HG03039 (cell line): ENCODE measurements around the gene SMARCD3.

ENCODE experiments used
- ATAC-seq: cut with Tn5 transposase; IDR thresholded peaks from one replicate; pipeline ENCODE4 v1.9.1; 2021; ENCODE audit warnings: mild to moderate bottlenecking, moderate library complexity; ENCODE audit not compliant: unreplicated experiment

Gene SMARCD3

DNA sequence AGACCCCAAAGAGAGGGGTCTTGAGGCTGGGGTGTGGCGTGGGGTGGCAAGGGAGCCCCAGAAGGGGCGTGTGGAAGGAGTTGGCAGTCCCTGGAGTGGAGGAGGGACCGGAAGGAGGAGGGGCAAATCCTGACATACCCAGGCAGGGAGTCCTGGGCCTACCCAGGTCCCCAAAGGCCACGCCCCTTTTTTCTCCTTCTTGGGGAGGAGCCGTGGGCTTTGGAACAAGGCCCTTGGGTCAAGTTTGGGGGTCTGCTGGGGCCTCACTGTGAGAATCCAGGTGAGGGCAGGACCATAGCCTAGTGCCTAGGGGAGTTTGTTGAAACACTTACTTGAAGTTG lies 1.2 kb upstream of the SMARCD3 start:
- ATAC-seq: no peak

- no peak for ATAC-seq
These were observed 689 bp upstream of the SMARCD3 start for GRCh38 chr7:151249034-151249731.

DNA sequence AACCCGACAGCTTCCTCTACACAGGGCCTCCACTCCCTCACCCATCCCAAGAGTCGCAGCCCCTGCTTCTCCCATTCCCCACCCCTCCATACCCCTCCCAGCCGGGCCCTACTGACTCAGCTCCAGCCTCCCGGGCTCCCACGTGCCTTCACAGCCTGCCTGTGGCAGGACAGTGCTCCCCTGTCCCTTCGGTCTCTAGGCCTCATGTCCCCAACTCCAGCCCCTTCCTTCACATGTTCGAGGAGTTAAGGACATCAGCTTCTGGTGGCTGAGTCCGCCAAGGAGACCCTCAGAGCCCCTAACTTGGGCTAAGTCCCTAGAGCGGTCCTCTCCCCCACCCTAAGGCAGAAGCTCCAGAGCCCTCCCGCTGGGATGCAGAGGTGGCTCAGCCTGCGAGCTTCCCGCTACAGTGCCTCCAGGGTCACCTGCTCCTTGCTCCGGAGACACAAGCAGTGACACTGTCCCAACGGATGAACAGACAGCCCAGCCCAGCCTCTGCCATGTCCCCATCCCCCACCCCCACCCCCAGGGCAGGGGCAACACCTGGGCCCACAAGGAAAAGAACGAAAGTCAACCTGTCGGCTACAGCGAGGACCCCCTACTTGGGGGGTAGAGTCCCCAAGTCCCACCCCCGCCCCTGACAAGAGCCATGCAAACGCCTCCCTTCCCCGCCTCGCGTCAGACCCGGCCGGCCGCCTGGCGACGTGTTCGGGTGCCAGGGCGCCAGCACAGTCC lies 716 bp downstream of the SMARCD3 start:
- ATAC-seq: no peak

GRCh38 chr7:151246851-151247580 lies 1.5 kb downstream of the SMARCD3 start:
- ATAC-seq: no peak

GRCh38 chr7:151246102-151246850 lies 2.2 kb downstream of the SMARCD3 start:
- ATAC-seq: no peak

GRCh38 chr7:151245360-151246101 lies 3.0 kb downstream of the SMARCD3 start:
- ATAC-seq: no peak

- ATAC-seq: no peak
These were observed 3.6 kb downstream of the SMARCD3 start for GRCh38 chr7:151244841-151245346.

DNA sequence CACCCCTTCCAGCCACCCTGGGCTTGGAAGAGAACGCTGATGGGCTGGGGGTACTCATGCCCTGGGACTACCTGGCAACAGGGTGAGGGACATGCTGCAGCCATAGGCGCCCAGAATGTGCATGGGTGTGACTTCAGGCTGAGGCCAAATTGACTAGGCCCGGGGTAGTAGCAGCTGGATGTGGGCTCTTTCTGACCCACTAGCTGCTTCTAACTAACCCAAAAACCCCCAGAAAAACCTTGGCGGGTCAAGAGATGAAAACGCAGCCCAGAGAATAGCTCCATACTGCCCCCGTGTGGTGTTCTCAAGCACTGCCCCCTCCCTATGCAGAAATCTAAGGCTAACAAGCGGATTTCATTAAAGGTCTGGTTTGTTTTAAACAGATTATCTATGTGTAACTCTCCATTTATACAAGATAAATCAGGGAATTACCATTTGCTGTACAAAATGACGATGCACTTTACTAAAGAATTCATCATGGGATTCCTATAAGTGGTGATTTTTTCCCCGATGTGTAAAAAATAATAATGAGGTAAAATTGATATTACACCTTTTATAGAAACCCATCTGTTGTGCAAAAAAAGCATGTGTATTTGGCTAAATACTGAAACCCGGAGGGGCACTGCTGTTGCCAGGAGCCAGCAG lies 4.2 kb downstream of the SMARCD3 start:
- no peak for ATAC-seq

GRCh38 chr7:151243408-151244195 lies 4.9 kb downstream of the SMARCD3 start:
- ATAC-seq: no peak

GRCh38 chr7:151243045-151243349 lies 5.5 kb downstream of the SMARCD3 start:
- no peak for ATAC-seq

- no peak for ATAC-seq
These were observed 6.1 kb downstream of the SMARCD3 start for GRCh38 chr7:151242159-151243044.

- no peak for ATAC-seq
These were observed 6.8 kb downstream of the SMARCD3 start for GRCh38 chr7:151241755-151242096.

- ATAC-seq: no peak
These were observed 7.3 kb downstream of the SMARCD3 start for GRCh38 chr7:151240942-151241754.

GRCh38 chr7:151240536-151240935 lies 8.0 kb downstream of the SMARCD3 start:
- no peak for ATAC-seq

GRCh38 chr7:151239837-151240459 lies 8.5 kb downstream of the SMARCD3 start:
- no peak for ATAC-seq

DNA sequence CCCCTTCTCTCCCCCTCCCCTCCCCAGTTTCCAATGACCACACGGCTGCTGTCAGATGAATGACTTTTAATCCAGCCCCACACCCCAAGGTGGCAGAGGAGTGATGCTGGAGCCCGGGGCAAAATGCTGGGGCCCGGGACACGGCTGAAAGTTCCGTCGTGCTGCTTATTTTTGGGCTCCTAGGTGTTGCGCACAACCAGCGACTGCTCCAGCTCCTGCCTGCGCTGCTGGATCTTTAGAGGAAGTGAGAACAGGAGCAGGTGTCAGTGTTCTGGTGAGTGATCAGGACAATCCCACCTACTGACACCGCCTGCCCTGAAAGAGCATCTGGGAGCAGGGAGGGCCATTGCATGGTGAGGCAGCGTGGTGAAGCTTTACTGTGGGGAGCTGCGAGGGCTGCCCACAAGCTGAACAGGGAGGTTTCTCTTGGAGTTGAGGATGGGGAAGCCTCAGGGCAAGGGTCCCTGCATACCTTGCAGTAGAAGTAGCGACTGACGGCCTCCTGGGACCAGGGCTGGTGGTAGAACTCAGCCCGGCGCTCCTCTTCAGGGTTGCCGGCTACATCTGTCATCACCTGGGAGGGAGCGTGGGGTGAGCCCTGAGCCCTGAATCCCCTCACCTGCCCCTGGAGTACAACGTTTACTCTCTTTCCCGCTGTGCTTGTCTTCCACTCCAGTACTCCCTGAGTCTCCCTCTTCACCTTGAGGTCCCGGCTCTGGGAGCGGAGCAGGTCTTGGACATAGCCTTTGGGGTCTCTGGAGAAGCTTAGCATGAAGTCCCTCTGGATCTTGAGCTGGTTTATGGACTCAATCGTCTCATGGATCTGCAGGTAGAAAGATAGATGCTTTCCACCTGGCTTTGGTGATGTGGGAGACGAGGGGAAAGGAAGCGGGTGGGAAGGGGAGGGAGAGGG lies 9.3 kb downstream of the SMARCD3 start:
- no peak for ATAC-seq
